HG03045 (cell line): ENCODE measurements around the gene GAB2.

ENCODE experiments used
- ATAC-seq: cut with Tn5 transposase; IDR thresholded peaks from one replicate; pipeline ENCODE4 v1.9.1; 2021; ENCODE audit warnings: mild to moderate bottlenecking, moderate library complexity; ENCODE audit not compliant: unreplicated experiment

GAB2 gene

DNA sequence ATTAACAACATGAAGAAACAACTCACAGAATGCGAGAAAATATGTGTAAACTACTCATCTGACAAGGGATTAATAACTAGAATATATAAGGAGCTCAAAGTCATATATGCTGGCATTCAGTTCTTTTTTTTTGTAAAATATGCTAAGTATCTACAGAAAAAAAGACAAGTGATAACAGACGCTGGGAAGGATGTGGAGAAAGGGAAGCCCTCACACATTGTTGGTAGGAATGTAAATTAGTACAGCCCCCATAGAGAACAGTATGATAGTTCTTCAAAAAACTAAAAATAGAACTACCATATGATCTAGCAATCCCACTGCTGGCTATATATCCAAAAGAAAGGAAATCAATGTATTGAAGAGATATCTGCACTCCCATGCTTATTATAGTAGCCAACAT is 13.8 kb downstream of the GAB2 start:
- no peak for ATAC-seq

- no peak for ATAC-seq
Measured at GRCh38 chr11:78402847-78403246, 14.8 kb downstream of the GAB2 start.

DNA sequence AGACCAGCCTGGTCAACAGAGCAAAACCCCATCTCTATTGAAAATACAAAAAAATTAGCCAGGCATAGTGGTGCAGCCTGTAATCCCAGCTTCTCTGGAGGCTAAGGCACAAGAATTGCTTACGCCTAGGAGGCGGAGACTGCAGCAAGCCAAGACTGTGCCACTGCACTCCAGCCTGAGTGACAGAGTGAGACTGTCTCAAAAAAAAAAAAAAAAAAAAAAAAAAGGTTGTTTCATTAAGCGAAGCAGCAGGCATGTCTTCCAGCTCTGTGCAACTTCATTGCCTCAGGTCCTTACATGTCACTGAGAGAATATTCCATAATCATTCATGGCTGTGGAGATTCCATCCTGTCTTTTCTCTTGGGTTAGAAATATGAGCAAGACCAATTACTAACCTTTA is 16.9 kb downstream of the GAB2 start:
- ATAC-seq: no peak

- ATAC-seq: no peak
Measured at GRCh38 chr11:78400116-78400515, 17.5 kb downstream of the GAB2 start.

DNA sequence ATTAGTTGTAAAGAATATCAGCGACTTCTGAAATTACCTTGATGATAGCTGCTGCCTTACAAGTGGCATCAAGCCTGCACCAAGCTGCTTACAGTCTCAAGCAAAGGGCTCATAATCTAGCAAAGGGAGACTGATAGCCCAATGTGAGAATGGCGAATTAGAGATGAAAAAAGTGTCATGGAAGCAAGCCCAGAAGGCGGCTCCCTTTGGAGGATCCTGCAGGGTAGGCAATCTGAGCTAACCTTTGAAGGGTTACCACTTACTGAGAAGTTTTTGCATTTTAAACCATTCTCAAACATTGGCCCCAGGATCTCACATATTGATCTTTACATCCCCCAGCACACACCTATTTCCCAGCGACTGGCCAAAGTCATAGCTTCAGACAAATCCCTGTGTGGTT is 18.5 kb downstream of the GAB2 start:
- no peak for ATAC-seq

DNA sequence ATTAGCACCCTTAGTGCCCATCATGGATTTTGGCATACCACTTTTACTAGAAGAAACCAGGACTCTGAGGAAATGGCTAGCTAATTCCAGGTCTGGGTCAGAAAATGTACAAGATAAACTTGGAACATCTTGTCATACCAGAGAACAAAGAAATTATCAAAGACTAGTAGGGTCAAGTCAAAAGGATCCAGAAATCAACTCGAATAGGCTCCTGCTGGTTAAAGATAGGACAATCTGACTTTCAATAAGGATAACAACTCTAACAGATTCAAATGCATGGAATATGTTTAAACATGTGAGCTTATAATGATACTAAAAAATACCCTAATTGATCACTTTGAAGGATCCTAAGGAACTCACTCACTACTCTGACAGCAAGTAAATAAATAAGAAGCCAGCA is 18.9 kb downstream of the GAB2 start:
- ATAC-seq: no peak

- no peak for ATAC-seq
Measured at GRCh38 chr11:78397398-78397797, 20.2 kb downstream of the GAB2 start.

DNA sequence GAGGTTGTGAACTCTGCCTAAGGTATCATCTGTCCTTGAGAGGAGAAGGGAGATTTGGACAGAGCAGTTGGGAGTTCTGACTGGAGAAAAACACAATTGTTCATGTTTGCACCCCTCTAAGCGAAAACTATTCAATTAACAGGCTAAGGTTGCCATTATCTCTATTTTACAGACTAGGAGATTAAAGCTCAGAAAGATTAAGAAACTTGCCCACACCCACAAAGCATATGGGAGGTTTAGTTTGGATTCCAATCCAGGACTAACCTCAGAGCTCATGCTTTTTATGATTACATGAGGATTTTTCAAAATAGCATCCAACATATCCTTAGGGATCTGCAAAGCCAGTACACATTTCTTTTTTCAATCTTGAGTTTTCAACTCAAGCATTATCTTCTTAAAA is 22.0 kb downstream of the GAB2 start:
- no peak for ATAC-seq

- no peak for ATAC-seq
Measured at GRCh38 chr11:78392854-78393253, 24.8 kb downstream of the GAB2 start.

GRCh38 chr11:78391424-78391823 is 26.2 kb downstream of the GAB2 start:
- ATAC-seq: no peak

GRCh38 chr11:78390809-78391208 is 26.8 kb downstream of the GAB2 start:
- ATAC-seq: no peak

- ATAC-seq: no peak
Measured at GRCh38 chr11:78386215-78386941, 31.2 kb downstream of the GAB2 start.

- ATAC-seq: no peak
Measured at GRCh38 chr11:78385205-78385604, 32.4 kb downstream of the GAB2 start.

DNA sequence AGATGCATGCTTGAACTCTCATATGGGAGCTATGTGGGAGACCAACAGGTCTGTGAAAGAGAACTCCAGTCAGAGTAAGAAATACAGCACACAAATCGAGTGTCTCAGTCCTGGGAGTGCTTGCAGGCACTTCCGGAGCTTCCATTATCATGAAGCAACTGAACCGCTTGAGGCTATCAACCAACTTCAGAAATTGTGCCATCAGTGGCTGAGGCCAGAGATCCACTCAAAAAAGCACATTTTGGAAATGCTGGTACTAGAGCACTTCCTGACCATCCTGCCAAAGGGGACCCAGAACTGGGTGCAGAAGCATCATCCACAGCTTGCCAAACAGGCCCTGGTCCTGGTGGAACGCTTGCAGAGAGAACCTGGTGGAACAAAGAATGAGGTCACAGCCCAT is 33.4 kb downstream of the GAB2 start:
- ATAC-seq: no peak

GRCh38 chr11:78381865-78382264 is 35.8 kb downstream of the GAB2 start:
- no peak for ATAC-seq

DNA sequence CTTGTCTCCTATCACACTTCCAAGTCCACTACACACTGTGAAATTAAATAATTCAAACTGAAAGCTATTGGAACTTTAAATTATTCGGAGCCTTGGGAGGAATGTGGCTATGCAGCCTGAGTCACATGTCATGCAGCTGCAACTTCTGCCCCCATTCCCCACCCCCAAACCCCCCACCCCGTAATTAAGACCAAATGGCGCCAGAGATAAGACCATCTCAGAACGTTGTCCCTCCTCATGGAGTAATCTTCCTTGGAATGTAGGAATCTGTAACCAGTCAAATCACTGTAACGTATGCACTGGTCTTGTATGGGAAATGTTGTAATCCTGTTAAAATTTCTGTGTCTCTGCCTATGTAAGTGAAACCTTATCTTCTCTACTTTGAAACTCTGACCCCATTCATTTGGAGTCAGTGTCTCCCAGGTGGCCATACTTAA is 37.0 kb downstream of the GAB2 start:
- no peak for ATAC-seq

DNA sequence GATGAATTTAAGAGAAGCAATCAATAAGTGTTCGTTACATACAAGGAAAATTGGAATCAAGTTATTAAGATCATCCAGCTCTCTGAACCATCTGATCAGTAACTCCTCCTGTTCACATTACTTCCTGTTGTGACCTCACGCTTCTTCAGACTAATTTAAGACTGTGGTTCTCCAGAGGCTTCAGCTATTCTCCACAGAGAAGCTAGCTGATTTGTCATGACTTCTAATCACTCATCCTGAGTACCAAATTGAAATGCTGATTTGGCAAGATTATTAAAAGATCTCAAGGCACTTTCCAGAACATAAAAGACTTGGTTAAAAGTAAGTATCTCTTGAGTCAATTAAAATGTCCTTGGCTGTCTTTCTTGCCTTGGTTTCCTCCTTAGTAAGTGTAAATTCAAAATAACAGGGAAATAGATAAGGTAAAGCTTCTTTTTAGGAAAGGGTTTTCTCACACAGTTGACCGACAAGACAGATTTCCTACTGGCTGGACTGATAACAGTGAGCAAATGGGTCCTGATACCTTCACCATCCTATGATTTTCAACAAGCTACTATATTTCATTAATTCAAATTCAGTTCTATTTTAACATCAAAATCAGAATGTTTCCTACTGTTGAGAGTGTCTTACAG is 38.5 kb downstream of the GAB2 start:
- ATAC-seq: no peak

- ATAC-seq: no peak
Measured at GRCh38 chr11:78377625-78378418, 39.8 kb downstream of the GAB2 start.

DNA sequence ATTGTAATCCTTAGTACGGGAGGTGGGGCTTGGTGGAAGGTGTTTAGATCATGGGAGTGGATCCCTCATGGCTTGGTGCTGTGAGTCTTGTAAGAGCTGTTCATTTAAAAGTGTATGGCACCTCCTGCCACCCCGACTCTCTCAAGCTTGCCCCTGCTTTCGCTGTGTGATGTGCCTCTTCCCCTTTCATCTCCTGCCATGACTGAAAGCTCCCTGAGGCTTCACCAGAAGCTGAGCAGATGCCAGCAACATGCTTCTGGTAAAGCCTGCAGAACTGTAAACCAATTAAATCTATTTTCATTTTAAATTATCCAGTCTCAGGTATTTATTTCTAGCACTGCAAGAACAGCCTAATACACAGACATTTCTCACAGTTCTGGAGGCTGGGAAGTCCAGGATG is 40.8 kb downstream of the GAB2 start:
- ATAC-seq: no peak

GRCh38 chr11:78374917-78375316 is 42.7 kb downstream of the GAB2 start:
- ATAC-seq: no peak

- ATAC-seq: no peak
Measured at GRCh38 chr11:78373689-78374088, 43.9 kb downstream of the GAB2 start.
